OCI-LY1 (cell line): ENCODE measurements around the gene TECTA.

Experiments
- CTCF ChIP-seq: fragments of 200-600 bp; sonication (generic), shearing (Covaris generic); IDR thresholded peaks from 2 replicates; pipeline ENCODE4 v1.5.1; 2017; ENCODE audit warnings: mild to moderate bottlenecking, antibody characterized with exemption, low read length, moderate library complexity, mixed read lengths
- EZH2 ChIP-seq: fragments of 200-600 bp; sonication (generic), shearing (Covaris generic); IDR thresholded peaks from 2 replicates; pipeline ENCODE4 v1.8.0; 2017; ENCODE audit warnings: borderline replicate concordance, mixed run types, mild to moderate bottlenecking, antibody characterized with exemption, low read length, moderate library complexity, mixed read lengths

- no peak for TF ChIP-seq CTCF
- no peak for TF ChIP-seq EZH2
Measured at GRCh38 chr11:121140369-121140768, 39.3 kb downstream of the TECTA start.
